SU-DHL-6 (cell line): ENCODE data around the gene ASB13.

Source experiments
- H2AFZ ChIP-seq: fragments of 200-600 bp; sonication (generic); 2 replicates; pipeline ENCODE4 v1.6.1; 2014; ENCODE audit warnings: low read depth, mild to moderate bottlenecking, moderate library complexity, mixed read lengths, antibody characterized with exemption, low read length; ENCODE audit not compliant: severe bottlenecking
- H3F3A ChIP-seq: fragments of 200-600 bp; shearing (Covaris generic); 2 replicates; pipeline ENCODE4 v1.6.0; 2016; ENCODE audit warnings: antibody characterized with exemption, mild to moderate bottlenecking; ENCODE audit not compliant: insufficient read depth
- H3K27ac ChIP-seq: fragments of 200-600 bp; sonication (generic); 2 replicates; pipeline ENCODE4 v1.5.1; 2016; ENCODE audit warnings: low read depth, mild to moderate bottlenecking, low read length, moderate library complexity, mixed read lengths
- H3K27me3 ChIP-seq: fragments of 200-600 bp; sonication (generic), shearing (Covaris generic); 2 replicates; pipeline ENCODE4 v1.6.0; 2014; ENCODE audit warnings: mild to moderate bottlenecking, low read length
- H3K36me3 ChIP-seq: fragments of 200-600 bp; sonication (generic); 2 replicates; pipeline ENCODE4 v1.6.1; 2014; ENCODE audit warnings: mild to moderate bottlenecking, low read length, mixed read lengths
- H3K4me2 ChIP-seq: fragments of 300-600, 200-600 bp; shearing (Covaris generic), sonication (generic); 2 replicates; pipeline ENCODE4 v1.6.0; 2014; ENCODE audit warnings: low read length, low read depth, mild to moderate bottlenecking; ENCODE audit not compliant: poor library complexity, severe bottlenecking
- H3K4me3 ChIP-seq: fragments of 200-600 bp; sonication (generic); 2 replicates; pipeline ENCODE4 v1.5.1; 2014; ENCODE audit warnings: antibody characterized with exemption, low read length, mild to moderate bottlenecking, mixed read lengths; ENCODE audit not compliant: insufficient read depth, poor library complexity, severe bottlenecking
- H3K79me2 ChIP-seq: fragments of 200-600 bp; sonication (generic); 2 replicates; pipeline ENCODE4 v1.6.1; 2014; ENCODE audit warnings: mild to moderate bottlenecking, low read length, moderate library complexity; ENCODE audit not compliant: insufficient read depth
- H3K9ac ChIP-seq: fragments of 200-600 bp; sonication (generic); 2 replicates; pipeline ENCODE4 v1.7.0; 2014; ENCODE audit warnings: mild to moderate bottlenecking, low read length
- H3K9me2 ChIP-seq: fragments of 200-600 bp; sonication (generic); replicated peaks from 2 replicates; pipeline ENCODE4 v1.6.1; 2014; ENCODE audit warnings: low read length; ENCODE audit not compliant: insufficient read depth
- H3K9me3 ChIP-seq: fragments of 200-600 bp; sonication (generic); 2 replicates; pipeline ENCODE4 v1.6.1; 2014; ENCODE audit warnings: low read length, mixed read lengths; ENCODE audit not compliant: insufficient read depth
- H4K20me1 ChIP-seq: fragments of 200-600 bp; sonication (generic); 2 replicates; pipeline ENCODE4 v1.6.1; 2014; ENCODE audit warnings: low read depth, mild to moderate bottlenecking, antibody characterized with exemption, low read length, moderate library complexity, mixed read lengths
- EZH2phosphoT487 ChIP-seq: fragments of 200-600 bp; sonication (generic), shearing (Covaris generic); conservative IDR thresholded peaks from 2 replicates; pipeline ENCODE4 v1.6.1; 2018; ENCODE audit warnings: mild to moderate bottlenecking, antibody characterized with exemption, low read length, moderate library complexity, mixed read lengths
- TF ChIP-seq, protein P1 (sequence below): fragments of 200-600 bp; sonication (generic); IDR thresholded peaks from one replicate; pipeline ENCODE4 v1.5.1; 2017; ENCODE audit warnings: antibody characterized with exemption, mild to moderate bottlenecking, low read length, moderate library complexity; ENCODE audit not compliant: insufficient read depth, poor library complexity, severe bottlenecking

Gene ASB13

DNA sequence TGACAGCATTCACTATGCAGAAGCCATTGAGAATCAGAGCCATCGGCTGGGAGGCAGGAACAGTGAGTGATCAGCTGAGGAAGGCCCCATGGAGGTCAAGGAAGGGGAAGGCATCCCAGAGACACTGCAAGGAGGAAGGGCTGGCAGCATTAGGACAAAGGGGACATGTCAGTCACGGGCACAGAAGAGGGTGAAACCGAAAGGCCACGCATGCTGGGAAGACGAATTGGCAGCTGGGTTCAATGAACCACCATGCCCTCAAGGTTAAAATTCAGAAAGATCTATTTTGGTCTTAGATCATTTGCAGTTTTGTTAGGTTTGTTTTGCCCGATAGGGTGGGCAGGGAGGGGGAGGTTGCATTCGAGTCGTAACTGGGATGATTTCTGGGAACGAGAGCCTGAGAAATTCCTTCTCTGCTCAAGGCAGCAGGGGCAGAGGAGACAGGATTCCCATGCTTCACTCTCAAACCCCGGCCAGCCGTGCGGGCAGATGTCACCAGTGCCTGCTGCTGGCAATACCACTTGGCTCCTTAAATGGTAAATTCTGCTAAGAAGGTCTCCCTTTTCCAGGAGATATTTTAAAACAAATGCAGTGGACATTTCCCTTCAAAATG, 57.7 kb downstream of the ASB13 start:
- TF ChIP-seq EZH2phosphoT487: no peak
- TF ChIP-seq, protein P1, sequence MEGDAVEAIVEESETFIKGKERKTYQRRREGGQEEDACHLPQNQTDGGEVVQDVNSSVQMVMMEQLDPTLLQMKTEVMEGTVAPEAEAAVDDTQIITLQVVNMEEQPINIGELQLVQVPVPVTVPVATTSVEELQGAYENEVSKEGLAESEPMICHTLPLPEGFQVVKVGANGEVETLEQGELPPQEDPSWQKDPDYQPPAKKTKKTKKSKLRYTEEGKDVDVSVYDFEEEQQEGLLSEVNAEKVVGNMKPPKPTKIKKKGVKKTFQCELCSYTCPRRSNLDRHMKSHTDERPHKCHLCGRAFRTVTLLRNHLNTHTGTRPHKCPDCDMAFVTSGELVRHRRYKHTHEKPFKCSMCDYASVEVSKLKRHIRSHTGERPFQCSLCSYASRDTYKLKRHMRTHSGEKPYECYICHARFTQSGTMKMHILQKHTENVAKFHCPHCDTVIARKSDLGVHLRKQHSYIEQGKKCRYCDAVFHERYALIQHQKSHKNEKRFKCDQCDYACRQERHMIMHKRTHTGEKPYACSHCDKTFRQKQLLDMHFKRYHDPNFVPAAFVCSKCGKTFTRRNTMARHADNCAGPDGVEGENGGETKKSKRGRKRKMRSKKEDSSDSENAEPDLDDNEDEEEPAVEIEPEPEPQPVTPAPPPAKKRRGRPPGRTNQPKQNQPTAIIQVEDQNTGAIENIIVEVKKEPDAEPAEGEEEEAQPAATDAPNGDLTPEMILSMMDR: no peak
- H3K27ac ChIP-seq: no peak overlapping the region

DNA sequence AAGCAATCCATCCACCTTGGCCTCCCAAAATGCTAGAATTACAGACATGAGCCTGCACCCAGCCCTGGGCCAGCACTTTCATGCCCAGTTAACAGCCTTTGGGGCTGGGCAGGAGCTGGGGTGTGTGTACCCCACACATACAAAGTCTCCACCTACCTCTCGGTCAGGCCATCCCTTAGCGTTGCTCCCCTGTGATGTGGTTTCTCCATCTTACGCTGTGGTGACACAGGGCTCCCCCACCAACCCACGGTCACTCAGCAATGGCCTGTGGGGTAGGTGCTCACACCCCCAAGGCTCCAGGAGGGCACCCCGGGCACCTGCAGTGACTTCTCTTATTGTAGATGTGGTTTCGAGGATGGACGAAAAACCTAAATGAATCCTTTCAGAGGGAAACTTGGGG, 58.8 kb downstream of the ASB13 start:
- no peaks in the 10 kb centered on the region for H3K9me2 ChIP-seq
- H4K20me1 ChIP-seq: no peaks in the 10 kb centered on the region
- H3K4me2 ChIP-seq: no peak overlapping the region
- H3K27ac ChIP-seq: no peak overlapping the region
- no peak overlapping the region for H3K9ac ChIP-seq
- H3K4me3 ChIP-seq: no peak overlapping the region
- no peaks in the 10 kb centered on the region for H3K27me3 ChIP-seq
- no peaks in the 10 kb centered on the region for H3K9me3 ChIP-seq
- H3K36me3 ChIP-seq: no peaks in the 10 kb centered on the region
- TF ChIP-seq EZH2phosphoT487: no peak
- TF ChIP-seq, protein P1: no peak
- H3F3A ChIP-seq: no peaks in the 10 kb centered on the region
- no peak overlapping the region for H2AFZ ChIP-seq
- no peaks in the 10 kb centered on the region for H3K79me2 ChIP-seq

More for the DNA sequence above, 57.7 kb downstream of the ASB13 start:
- no peaks in the 10 kb centered on the region for H3K9me2 ChIP-seq
- no peak overlapping the region for H3K4me2 ChIP-seq
- H3K27me3 ChIP-seq: no peaks in the 10 kb centered on the region
- no peak overlapping the region for H2AFZ ChIP-seq
- no peak overlapping the region for H3K9ac ChIP-seq
- H3K79me2 ChIP-seq: no peaks in the 10 kb centered on the region
- H3K9me3 ChIP-seq: no peaks in the 10 kb centered on the region
- no peaks in the 10 kb centered on the region for H4K20me1 ChIP-seq
- no peak overlapping the region for H3K4me3 ChIP-seq
- H3F3A ChIP-seq: no peaks in the 10 kb centered on the region
- H3K36me3 ChIP-seq: no peaks in the 10 kb centered on the region

DNA sequence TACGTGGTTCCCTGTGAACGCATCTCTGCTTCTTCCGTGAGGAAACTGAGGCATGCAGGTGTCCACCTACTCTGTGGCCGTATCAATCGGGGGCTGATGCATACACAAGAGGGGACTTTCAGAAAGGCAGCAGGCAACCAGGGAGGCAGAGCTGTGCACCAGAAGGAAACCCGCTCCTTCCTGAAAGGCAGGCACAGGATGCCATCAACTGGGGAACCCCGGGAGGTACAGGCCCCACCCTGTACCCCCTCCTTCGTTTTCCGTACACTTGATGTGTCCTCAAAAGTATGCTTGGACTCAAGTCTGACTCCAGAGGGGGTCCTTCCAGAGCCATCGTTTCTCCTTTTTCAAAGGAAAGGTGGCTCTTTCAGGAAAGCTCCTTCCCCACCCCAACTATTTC, 59.5 kb downstream of the ASB13 start:
- no peaks in the 10 kb centered on the region for H4K20me1 ChIP-seq
- no peaks in the 10 kb centered on the region for H3F3A ChIP-seq
- no peak for TF ChIP-seq EZH2phosphoT487
- TF ChIP-seq, protein P1: no peak
- no peaks in the 10 kb centered on the region for H3K79me2 ChIP-seq
- no peaks in the 10 kb centered on the region for H3K36me3 ChIP-seq
- H3K4me3 ChIP-seq: no peak overlapping the region
- no peaks in the 10 kb centered on the region for H3K9me3 ChIP-seq
- no peak overlapping the region for H3K4me2 ChIP-seq
- no peak overlapping the region for H3K27ac ChIP-seq
- no peak overlapping the region for H2AFZ ChIP-seq
- H3K27me3 ChIP-seq: no peaks in the 10 kb centered on the region
- H3K9ac ChIP-seq: no peak overlapping the region
- no peaks in the 10 kb centered on the region for H3K9me2 ChIP-seq
